Measurements from ENCODE around the gene OXCT1.
"Not testable (repeated sequence)": the region's sequence is repeated elsewhere in the genome, so short reads cannot be mapped to it uniquely, and the experiment has no call there.

Gene OXCT1

DNA sequence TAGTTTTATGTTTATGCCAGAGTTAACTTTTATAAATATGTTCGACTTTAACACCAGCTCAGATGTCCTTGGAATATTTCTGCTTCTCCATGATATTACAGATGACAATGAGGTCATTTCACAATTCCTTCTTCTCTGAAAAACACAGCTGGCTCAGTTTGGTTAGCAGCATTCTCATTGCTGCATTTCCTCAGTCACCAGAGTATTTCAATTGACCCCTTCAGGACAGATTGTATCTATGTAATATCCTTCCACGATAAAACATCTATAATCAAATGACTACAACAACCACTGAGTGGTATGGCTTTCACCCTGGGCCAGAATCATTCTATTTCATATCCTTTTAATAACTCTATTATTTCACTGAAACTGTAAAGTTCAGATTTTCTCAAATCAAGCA lies 148.7 kb downstream of the OXCT1 start:
- DNase-seq (ENCODE audit: low read depth) = no peak
- TF ChIP-seq, protein P1, sequence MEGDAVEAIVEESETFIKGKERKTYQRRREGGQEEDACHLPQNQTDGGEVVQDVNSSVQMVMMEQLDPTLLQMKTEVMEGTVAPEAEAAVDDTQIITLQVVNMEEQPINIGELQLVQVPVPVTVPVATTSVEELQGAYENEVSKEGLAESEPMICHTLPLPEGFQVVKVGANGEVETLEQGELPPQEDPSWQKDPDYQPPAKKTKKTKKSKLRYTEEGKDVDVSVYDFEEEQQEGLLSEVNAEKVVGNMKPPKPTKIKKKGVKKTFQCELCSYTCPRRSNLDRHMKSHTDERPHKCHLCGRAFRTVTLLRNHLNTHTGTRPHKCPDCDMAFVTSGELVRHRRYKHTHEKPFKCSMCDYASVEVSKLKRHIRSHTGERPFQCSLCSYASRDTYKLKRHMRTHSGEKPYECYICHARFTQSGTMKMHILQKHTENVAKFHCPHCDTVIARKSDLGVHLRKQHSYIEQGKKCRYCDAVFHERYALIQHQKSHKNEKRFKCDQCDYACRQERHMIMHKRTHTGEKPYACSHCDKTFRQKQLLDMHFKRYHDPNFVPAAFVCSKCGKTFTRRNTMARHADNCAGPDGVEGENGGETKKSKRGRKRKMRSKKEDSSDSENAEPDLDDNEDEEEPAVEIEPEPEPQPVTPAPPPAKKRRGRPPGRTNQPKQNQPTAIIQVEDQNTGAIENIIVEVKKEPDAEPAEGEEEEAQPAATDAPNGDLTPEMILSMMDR (IDR thresholded peaks at IDR 0.05; ENCODE audit: insufficient read depth, low read depth, low read length, missing control alignments) = no peak
- no peak overlapping the region for H3K4me3 ChIP-seq (ENCODE audit: low read depth, low read length)

- DNase-seq (ENCODE audit: low read depth) = no peak
- TF ChIP-seq, protein P1 (IDR thresholded peaks at IDR 0.05; ENCODE audit: insufficient read depth, low read depth, low read length, missing control alignments) = no peak
- no peak overlapping the region for H3K4me3 ChIP-seq (ENCODE audit: low read depth, low read length)
These were observed 153.8 kb downstream of the OXCT1 start for GRCh38 chr5:41716382-41716781.

DNA sequence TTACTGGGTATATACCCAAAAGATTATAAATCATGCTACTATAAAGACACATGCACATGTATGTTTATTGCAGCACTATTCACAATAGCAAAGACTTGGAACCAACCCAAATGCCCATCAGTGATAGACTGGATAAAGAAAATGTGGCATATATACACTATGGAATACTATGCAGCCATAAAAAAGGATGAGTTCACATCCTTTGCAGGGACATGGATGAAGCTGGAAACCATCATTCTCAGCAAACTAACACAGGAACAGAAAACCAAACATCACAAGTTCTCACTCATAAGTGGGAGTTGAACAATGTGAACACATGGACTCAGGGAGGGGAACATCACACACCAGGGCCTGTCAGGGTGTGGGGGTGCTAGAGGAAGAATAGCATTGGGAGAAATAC lies 155.8 kb downstream of the OXCT1 start:
- DNase-seq (ENCODE audit: low read depth); H3K4me3 ChIP-seq (ENCODE audit: low read depth, low read length): not testable (repeated sequence)

DNA sequence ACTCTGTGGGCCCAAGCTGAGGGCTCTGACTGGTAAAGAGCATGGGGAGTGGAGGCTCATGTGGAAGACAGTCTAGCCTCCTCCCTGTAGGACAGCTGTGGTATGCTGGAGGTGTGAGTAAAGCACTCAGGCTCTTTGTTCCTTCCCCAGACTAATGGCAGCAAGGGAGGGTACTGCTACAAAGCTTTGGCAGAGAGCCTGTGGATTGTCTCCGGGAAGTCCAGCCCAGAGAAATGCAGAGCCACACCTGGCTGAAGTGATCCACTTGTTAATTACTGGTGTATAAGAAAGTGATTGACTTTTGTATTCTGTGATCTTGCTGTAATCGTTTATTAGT lies 161.7 kb downstream of the OXCT1 start:
- no peak for DNase-seq (ENCODE audit: low read depth)
- TF ChIP-seq, protein P1 (IDR thresholded peaks at IDR 0.05; ENCODE audit: insufficient read depth, low read depth, low read length, missing control alignments) = no peak
- no peak overlapping the region for H3K4me3 ChIP-seq (ENCODE audit: low read depth, low read length)

DNA sequence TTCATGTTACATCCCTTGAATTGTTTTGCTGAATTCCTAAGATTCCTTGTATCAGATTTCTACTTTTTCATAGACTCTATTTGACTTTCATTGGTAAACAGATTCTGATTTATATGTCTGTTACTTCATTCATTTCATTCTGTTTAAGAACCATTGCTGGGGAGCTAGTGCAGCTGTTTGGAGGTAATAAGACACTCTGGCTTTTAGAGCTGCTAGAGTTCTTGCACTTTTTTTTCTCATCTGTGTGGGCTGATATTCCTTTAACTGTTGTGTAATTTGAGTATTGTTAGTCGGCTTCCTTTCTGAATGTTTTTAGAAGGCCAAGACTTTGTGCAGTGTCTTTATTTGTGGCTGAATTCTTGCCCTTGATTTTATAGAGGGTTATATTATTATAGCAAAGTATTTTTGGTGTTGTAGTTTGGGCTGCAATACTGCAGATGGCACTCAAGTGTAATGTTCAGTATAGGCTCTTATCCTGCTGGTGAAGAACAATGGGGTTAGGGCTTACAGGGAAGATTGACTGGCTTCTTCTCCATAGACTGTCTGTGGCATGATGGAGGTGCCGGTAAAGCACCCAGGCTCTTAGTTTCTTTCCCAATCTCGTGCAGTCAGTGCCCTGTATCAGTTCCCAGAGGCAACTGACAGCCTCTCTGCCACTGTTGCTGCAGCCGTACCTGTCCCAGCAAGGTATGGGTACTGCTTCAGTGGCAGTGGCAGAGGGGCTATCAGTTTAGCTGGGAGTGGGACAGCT lies 162.2 kb downstream of the OXCT1 start:
- TF ChIP-seq, protein P1 (IDR thresholded peaks at IDR 0.05; ENCODE audit: insufficient read depth, low read depth, low read length, missing control alignments) = peak; percentile 53
- DNase-seq (ENCODE audit: low read depth) = peak; percentile 54
- H3K4me3 ChIP-seq (ENCODE audit: low read depth, low read length) = no peak overlapping the region

DNA sequence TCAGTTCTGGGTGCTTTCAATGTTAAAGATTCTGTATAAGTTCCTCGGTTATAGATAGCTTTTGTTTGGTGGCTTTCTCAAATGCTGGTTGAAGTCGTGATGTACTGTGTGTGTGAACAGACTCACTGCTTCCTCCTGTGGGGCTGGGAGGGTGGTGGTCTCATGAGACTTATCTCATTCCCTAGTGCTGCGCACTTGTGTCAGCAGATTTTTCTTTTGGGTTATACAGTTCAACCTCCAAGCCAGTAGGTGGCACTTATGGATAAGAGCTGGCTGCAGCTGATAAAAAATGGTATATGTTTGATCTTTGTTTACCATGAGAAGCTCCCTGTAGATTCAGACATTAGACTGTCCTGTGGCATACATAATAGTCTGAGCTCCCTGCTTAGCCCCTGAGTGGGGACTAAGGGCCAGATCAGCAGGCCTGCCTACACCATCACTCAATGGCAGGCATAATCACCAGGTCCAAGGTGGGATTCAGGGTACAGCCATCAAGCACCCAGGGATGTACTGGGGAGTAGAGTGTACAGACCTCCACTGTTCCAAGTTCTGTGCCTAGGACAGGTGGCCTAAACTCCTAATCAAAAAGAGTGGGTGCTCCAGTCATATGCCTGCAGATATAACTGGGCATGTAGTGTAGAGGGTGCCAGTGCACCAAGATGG lies 174.2 kb downstream of the OXCT1 start:
- TF ChIP-seq, protein P1 (IDR thresholded peaks at IDR 0.05; ENCODE audit: insufficient read depth, low read depth, low read length, missing control alignments) = peak; percentile 43
- DNase-seq (ENCODE audit: low read depth) = peak; percentile 45

GRCh38 chr5:41686767-41687166 lies 183.5 kb downstream of the OXCT1 start:
- H3K4me3 ChIP-seq (ENCODE audit: low read depth, low read length) = no peak overlapping the region
- TF ChIP-seq, protein P1 (IDR thresholded peaks at IDR 0.05; ENCODE audit: insufficient read depth, low read depth, low read length, missing control alignments) = no peak
- no peak for DNase-seq (ENCODE audit: low read depth)

More for the DNA sequence above, 174.2 kb downstream of the OXCT1 start:
- no peak overlapping the region for H3K4me3 ChIP-seq (ENCODE audit: low read depth, low read length)

Measured in GM12865 (cell line).